Measurements from ENCODE around the gene ADAMTS1. TPM values are rescaled to one million over a fixed set of nuclear protein-coding genes. Genes with fewer than 3 reads are reported as not detected.

ADAMTS1 gene
- total and polyA plus RNA-seq, 2 of the 13 experiments (the other 11 are each of a cell fraction or from before 2014, with no cell fraction given): 0.02 to 0.11 TPM

GRCh38 chr21:26800001-26800400, 45.2 kb downstream of the ADAMTS1 start:
- ATAC-seq (no peak), FAIRE-seq (no peak), DNase-seq (ENCODE audit: low spot score) (no peak)
- Histone ChIP-seq H3K27me3 (ENCODE audit: control insufficient read depth in 1 of 2, insufficient read depth in 2 of 2, low read length in 2 of 2) (no peaks in the 10 kb centered on the region), H3K9me3 (ENCODE audit: low read length) (peaks cover 29% of the 10 kb centered on the region), H3K36me3 (replicated peaks in 1 of 2; ENCODE audit: control insufficient read depth in 1 of 2, insufficient read depth in 2 of 2, low read length in 2 of 2) (no peaks in the 10 kb centered on the region), H3K4me3 (replicated peaks in 1 of 3; ENCODE audit: insufficient read depth in 1 of 3, low read depth in 2 of 3, low read length in 3 of 3) (no peak overlapping the region), H4K20me1 (ENCODE audit: insufficient read depth, low read length) (no peaks in the 10 kb centered on the region), H3K4me2 (ENCODE audit: low read depth, low read length) (no peak overlapping the region), H3K79me2 (ENCODE audit: insufficient read depth, low read length) (no peaks in the 10 kb centered on the region), H2AFZ (ENCODE audit: low read length) (no peak overlapping the region), H3K4me1 (ENCODE audit: insufficient read depth, low read length) (no peaks in the 10 kb centered on the region), H3K9ac (ENCODE audit: insufficient read depth, low read depth, low read length) (no peak overlapping the region), H3K27ac (ENCODE audit: extremely low read length, insufficient read depth, low read length) (no peak overlapping the region)
- ChIA-PET POLR2A (no interaction called here), CTCF (ENCODE audit: low intra/inter-chr PET ratio, low total read pairs) (no interaction called here)
- intact Hi-C loops (cut with micrococcal nuclease; ENCODE audit: unreplicated experiment) (no loop called here), in situ Hi-C loops (cut with HindIII; ENCODE audit: extremely low pct_ligation_motif_present, low pct_unique_long_range_greater_than_20kb) (no loop called here)
- 0% methylated on average over 3 of the region's 3 CpGs for WGBS (ENCODE audit: low lambda C conversion rate)
- no TSS peak for BruUV-seq (replicated peaks)
- TF ChIP-seq ZNF576 (CRISPR knock-in tag; IDR thresholded peaks at IDR 0.05) (no peak), ZNF253 (CRISPR knock-in tag; IDR thresholded peaks at IDR 0.05; ENCODE audit: borderline replicate concordance) (no peak), SP2 (CRISPR knock-in tag; IDR thresholded peaks at IDR 0.05) (no peak)

GRCh38 chr21:26798856-26799751, 46.1 kb downstream of the ADAMTS1 start:
- Histone ChIP-seq H3K27ac (ENCODE audit: extremely low read length, insufficient read depth, low read length) (no peak overlapping the region), H2AFZ (ENCODE audit: low read length) (no peak overlapping the region), H4K20me1 (ENCODE audit: insufficient read depth, low read length) (no peaks in the 10 kb centered on the region), H3K79me2 (ENCODE audit: insufficient read depth, low read length) (no peaks in the 10 kb centered on the region), H3K4me3 (replicated peaks in 1 of 3; ENCODE audit: insufficient read depth in 1 of 3, low read depth in 2 of 3, low read length in 3 of 3) (no peak overlapping the region), H3K36me3 (replicated peaks in 1 of 2; ENCODE audit: control insufficient read depth in 1 of 2, insufficient read depth in 2 of 2, low read length in 2 of 2) (no peaks in the 10 kb centered on the region), H3K4me1 (ENCODE audit: insufficient read depth, low read length) (no peaks in the 10 kb centered on the region), H3K9ac (ENCODE audit: insufficient read depth, low read depth, low read length) (no peak overlapping the region), H3K4me2 (ENCODE audit: low read depth, low read length) (no peak overlapping the region), H3K27me3 (ENCODE audit: control insufficient read depth in 1 of 2, insufficient read depth in 2 of 2, low read length in 2 of 2) (no peaks in the 10 kb centered on the region), H3K9me3 (ENCODE audit: low read length) (peaks cover 24% of the 10 kb centered on the region)
- DNase-seq (ENCODE audit: low spot score): no peak
- intact Hi-C loops (cut with micrococcal nuclease; ENCODE audit: unreplicated experiment) (no loop called here), in situ Hi-C loops (cut with HindIII; ENCODE audit: extremely low pct_ligation_motif_present, low pct_unique_long_range_greater_than_20kb) (no loop called here)
- CTCF ChIA-PET (ENCODE audit: low intra/inter-chr PET ratio, low total read pairs): no interaction called here
- POLR2A ChIA-PET: no interaction called here
- no peak for FAIRE-seq
- BruUV-seq (replicated peaks): no TSS peak
- 56% methylated on average over 8 of the region's 8 CpGs for WGBS (ENCODE audit: low lambda C conversion rate)
- ATAC-seq: no peak
- TF ChIP-seq ATF7 (IDR thresholded peaks at IDR 0.05) (peak; percentile 93), ATF7 (CRISPR knock-in tag; IDR thresholded peaks at IDR 0.05) (no peak), ISX (CRISPR knock-in tag; conservative IDR thresholded peaks at IDR 0.05) (no peak), ZNF879 (CRISPR knock-in tag; IDR thresholded peaks at IDR 0.05) (no peak), ZNF691 (CRISPR knock-in tag; IDR thresholded peaks at IDR 0.05; ENCODE audit: borderline replicate concordance, low read depth) (no peak), LRRFIP1 (CRISPR knock-in tag; conservative IDR thresholded peaks at IDR 0.05) (no peak), REPIN1 (CRISPR knock-in tag; IDR thresholded peaks at IDR 0.05; ENCODE audit: borderline replicate concordance, low read depth) (no peak)

Measured in HepG2 (cell line).